Measurements from ENCODE around the gene CD36.

Gene CD36

GRCh38 chr7:80705130-80705781 is 66.8 kb downstream of the CD36 start:
- DNase-seq (ENCODE audit: low read depth in 2 of 2): no peak

GRCh38 chr7:80707318-80707717 is 68.9 kb downstream of the CD36 start:
- no peak for DNase-seq (ENCODE audit: low read depth in 2 of 2)

- no peak for DNase-seq (ENCODE audit: low read depth in 2 of 2)
Observed at GRCh38 chr7:80708123-80708522, 69.7 kb downstream of the CD36 start.

- DNase-seq (ENCODE audit: low read depth in 2 of 2): no peak
Observed at GRCh38 chr7:80711531-80711930, 73.1 kb downstream of the CD36 start.

GRCh38 chr7:80719261-80719660 is 80.8 kb downstream of the CD36 start:
- no peak for DNase-seq (ENCODE audit: low read depth in 2 of 2)

- DNase-seq (ENCODE audit: low read depth in 2 of 2): no peak
Observed at GRCh38 chr7:80720146-80720545, 81.7 kb downstream of the CD36 start.

- no peak for DNase-seq (ENCODE audit: low read depth in 2 of 2)
Observed at GRCh38 chr7:80721883-80722615, 83.6 kb downstream of the CD36 start.

- DNase-seq (ENCODE audit: low read depth in 2 of 2): no peak
Observed at GRCh38 chr7:80722616-80723195, 84.3 kb downstream of the CD36 start.

GRCh38 chr7:80724249-80724871 is 85.9 kb downstream of the CD36 start:
- no peak for DNase-seq (ENCODE audit: low read depth in 2 of 2)

- DNase-seq (ENCODE audit: low read depth in 2 of 2): no peak
Observed at GRCh38 chr7:80725181-80725611, 86.8 kb downstream of the CD36 start.

Data from stimulated activated CD4-positive, alpha-beta T cell treated with anti-CD3 and anti-CD28 coated beads, Interleukin-12 subunit alpha, Interleukin-12 subunit beta, amount 100 ng/mL, for 24 hours (primary cell).